OCI-LY3 (cell line): ENCODE data around the gene EML1.
"Not testable (repeated sequence)": the region's sequence is repeated elsewhere in the genome, so short reads cannot be mapped to it uniquely, and the experiment has no call there.

Experiments
- H2AFZ ChIP-seq: fragments of 200-600, 300-600 bp; shearing (Covaris generic); 2 replicates; pipeline ENCODE4 v1.6.0; 2014; ENCODE audit warnings: antibody characterized with exemption, low read depth, low read length
- H3K27ac ChIP-seq: fragments of 200-600, 300-600 bp; sonication (generic); 2 replicates; pipeline ENCODE4 v1.5.1; 2014; ENCODE audit warnings: mild to moderate bottlenecking, low read length, moderate library complexity, mixed read lengths
- H3K27me3 ChIP-seq: fragments of 200-600, 300-600 bp; sonication (generic); 2 replicates; pipeline ENCODE4 v1.6.1; 2014; ENCODE audit warnings: low read depth, low read length, mixed read lengths
- H3K36me3 ChIP-seq: fragments of 200-600, 300-600 bp; sonication (generic); replicated peaks from 2 replicates; pipeline ENCODE3; 2014; ENCODE audit warnings: low read depth, low read length, mixed read lengths
- H3K4me1 ChIP-seq: fragments of 300-600, 200-600 bp; sonication (generic); 2 replicates; pipeline ENCODE4 v1.6.1; 2014; ENCODE audit warnings: low read length, mixed read lengths
- H3K4me2 ChIP-seq: fragments of 200-600, 300-600 bp; sonication (generic); 2 replicates; pipeline ENCODE4 v1.6.1; 2014; ENCODE audit warnings: low read length, mixed read lengths
- H3K4me3 ChIP-seq: fragments of 300-600, 200-600 bp; sonication (generic); 2 replicates; pipeline ENCODE4 v1.5.1; 2014; ENCODE audit warnings: antibody characterized with exemption, mild to moderate bottlenecking, low read length, moderate library complexity
- H3K79me2 ChIP-seq: fragments of 300-600, 200-600 bp; shearing (Covaris generic); 2 replicates; pipeline ENCODE4 v1.6.1; 2014; ENCODE audit warnings: mild to moderate bottlenecking, low read length, mixed read lengths
- H3K9ac ChIP-seq: fragments of 300-600, 200-600 bp; shearing (Covaris generic); 2 replicates; pipeline ENCODE4 v1.6.0; 2014; ENCODE audit warnings: mild to moderate bottlenecking, low read length, moderate library complexity
- H3K9me3 ChIP-seq: fragments of 200-600, 300-600 bp; shearing (Covaris generic); 2 replicates; pipeline ENCODE4 v1.6.1; 2014; ENCODE audit warnings: low read length, mixed read lengths; ENCODE audit not compliant: insufficient read depth
- H4K20me1 ChIP-seq: fragments of 200-600, 300-600 bp; sonication (generic); 2 replicates; pipeline ENCODE4 v1.6.1; 2016; ENCODE audit warnings: low read length, mixed read lengths; ENCODE audit not compliant: insufficient read depth
- EZH2phosphoT487 ChIP-seq: fragments of 200-600 bp; shearing (Covaris generic); IDR thresholded peaks from 2 replicates; pipeline ENCODE4 v1.6.1; 2018; ENCODE audit warnings: antibody characterized with exemption, mixed run types, low read depth
- TF ChIP-seq, protein P1 (sequence below): fragments of 200-600, 300-600 bp; sonication (generic); IDR thresholded peaks from 2 replicates; pipeline ENCODE4 v1.5.1; 2014; ENCODE audit warnings: antibody characterized with exemption, low read length, low read depth

Gene EML1

DNA sequence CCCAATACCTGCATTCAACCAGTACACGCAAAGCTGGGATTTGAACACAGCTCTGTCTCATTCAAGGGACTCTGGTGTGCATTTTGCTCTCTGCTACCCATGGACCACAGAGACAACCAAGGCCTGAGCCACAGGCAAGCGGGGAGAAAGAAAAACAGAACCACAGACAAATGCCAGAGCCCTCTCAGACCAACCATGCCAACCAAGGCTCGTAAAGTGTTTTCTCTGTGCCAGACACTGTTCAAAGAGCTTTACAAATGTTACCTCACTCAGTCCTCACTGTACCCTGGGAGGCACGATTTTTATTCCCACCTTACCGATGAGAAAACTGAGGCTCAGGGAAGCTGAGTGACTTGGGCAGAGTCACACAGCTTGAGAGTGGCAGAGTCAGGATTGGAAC is 32.4 kb upstream of the EML1 start:
- Histone ChIP-seq H3K9me3 (no peaks in the 10 kb centered on the region), H3K4me2 (no peak overlapping the region), H3K36me3 (no peaks in the 10 kb centered on the region), H3K79me2 (no peaks in the 10 kb centered on the region), H3K4me1 (peaks cover 32% of the 10 kb centered on the region), H3K27ac (no peak overlapping the region), H3K9ac (no peak overlapping the region), H3K27me3 (peaks cover 6% of the 10 kb centered on the region; the same call in 1 of the 2 replicates), H4K20me1 (no peaks in the 10 kb centered on the region), H2AFZ (no peak overlapping the region), H3K4me3 (no peak overlapping the region)
- TF ChIP-seq, protein P1, sequence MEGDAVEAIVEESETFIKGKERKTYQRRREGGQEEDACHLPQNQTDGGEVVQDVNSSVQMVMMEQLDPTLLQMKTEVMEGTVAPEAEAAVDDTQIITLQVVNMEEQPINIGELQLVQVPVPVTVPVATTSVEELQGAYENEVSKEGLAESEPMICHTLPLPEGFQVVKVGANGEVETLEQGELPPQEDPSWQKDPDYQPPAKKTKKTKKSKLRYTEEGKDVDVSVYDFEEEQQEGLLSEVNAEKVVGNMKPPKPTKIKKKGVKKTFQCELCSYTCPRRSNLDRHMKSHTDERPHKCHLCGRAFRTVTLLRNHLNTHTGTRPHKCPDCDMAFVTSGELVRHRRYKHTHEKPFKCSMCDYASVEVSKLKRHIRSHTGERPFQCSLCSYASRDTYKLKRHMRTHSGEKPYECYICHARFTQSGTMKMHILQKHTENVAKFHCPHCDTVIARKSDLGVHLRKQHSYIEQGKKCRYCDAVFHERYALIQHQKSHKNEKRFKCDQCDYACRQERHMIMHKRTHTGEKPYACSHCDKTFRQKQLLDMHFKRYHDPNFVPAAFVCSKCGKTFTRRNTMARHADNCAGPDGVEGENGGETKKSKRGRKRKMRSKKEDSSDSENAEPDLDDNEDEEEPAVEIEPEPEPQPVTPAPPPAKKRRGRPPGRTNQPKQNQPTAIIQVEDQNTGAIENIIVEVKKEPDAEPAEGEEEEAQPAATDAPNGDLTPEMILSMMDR: no peak

DNA sequence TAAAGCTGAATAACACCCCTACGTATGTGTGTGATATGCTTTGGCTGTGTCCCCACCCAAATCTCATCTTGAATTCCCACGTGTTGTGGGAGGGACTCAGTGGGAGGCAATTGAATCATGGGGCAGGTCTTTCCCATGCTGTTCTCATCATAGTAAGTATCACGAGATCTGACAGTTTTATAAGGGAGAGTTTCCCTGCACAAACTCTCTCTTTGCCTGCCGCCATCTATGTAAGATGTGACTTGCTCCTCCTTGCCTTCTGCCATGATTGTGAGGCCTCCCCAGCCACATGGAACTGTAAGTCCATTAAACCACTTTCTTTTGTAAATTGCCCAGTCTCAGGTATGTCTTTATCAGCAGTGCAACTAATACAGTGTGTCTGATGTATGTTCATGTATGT is 30.3 kb upstream of the EML1 start:
- H3K27ac ChIP-seq, H3K36me3 ChIP-seq, H3K9ac ChIP-seq, H4K20me1 ChIP-seq, H3K27me3 ChIP-seq, H3K9me3 ChIP-seq, H3K4me2 ChIP-seq, H3K79me2 ChIP-seq, H2AFZ ChIP-seq, H3K4me3 ChIP-seq: not testable (repeated sequence)
- H3K4me1 ChIP-seq: peaks cover 21% of the 10 kb centered on the region

DNA sequence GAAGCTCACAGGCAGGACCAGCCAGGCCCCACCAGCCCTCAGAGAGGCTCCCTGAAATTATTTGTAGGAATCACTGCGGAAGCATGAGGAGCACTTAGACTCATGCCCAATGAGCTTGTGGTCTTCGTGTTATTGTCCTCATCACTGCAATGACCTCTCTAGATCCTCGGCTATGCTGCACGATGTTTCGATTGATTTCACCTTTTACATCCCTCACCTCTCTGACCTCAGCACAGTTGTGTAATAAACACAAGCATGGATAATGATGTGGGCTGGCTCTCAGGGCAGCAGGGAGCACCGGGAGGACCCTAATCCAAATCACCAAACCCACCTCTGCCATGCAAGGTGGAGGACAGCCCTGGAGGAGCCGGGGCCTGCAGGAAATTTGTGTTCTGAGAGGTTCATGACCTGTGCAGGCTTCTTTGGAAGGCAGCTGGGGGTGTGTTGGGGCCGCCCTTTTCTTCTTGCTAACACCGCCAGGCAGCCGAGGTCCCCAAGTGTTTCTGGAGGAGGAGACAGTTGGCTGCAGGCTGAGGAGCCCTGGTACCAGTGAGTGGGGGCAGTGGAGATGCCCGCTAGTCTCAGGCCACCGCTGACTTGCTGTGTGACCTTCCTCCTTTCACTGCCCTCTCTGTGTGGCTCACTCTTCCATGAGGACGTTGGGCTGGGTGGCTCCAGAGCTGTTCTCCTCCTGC is 29.5 kb upstream of the EML1 start:
- H4K20me1 ChIP-seq: no peaks in the 10 kb centered on the region
- no peak overlapping the region for H3K9ac ChIP-seq
- no peaks in the 10 kb centered on the region for H3K9me3 ChIP-seq
- H3K4me1 ChIP-seq: peaks cover 13% of the 10 kb centered on the region
- no peak overlapping the region for H3K4me3 ChIP-seq
- no peak for TF ChIP-seq EZH2phosphoT487
- TF ChIP-seq, protein P1: no peak
- H3K27ac ChIP-seq: no peak overlapping the region
- H3K4me2 ChIP-seq: no peak overlapping the region
- no peak overlapping the region for H2AFZ ChIP-seq
- H3K36me3 ChIP-seq: no peaks in the 10 kb centered on the region
- H3K27me3 ChIP-seq: peaks cover 6% of the 10 kb centered on the region; the same call in 1 of the 2 replicates
- H3K79me2 ChIP-seq: no peaks in the 10 kb centered on the region

DNA sequence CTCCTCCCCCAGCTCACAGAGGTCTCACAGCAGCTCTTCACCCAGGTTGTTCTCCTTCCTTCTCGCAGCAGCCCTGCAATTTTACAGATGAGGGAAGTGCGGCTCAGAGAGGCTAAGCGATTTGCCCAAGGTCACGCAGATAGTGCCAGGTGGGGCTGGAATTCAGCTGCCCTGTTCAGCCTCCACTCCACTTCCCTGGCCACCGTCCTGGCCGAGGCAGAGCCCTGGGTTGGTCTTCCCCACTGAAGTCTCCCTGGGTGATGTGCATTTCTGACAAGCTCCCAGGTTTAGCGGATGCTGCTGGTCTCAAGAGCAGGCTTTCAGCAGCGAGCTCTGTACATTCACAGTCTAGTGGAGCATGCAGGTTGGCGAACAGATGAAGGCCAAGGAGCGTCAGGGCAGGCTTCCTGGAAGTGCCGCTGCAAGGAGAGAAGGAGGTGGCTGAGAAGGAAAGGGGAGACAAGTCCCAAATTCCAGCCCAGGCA is 28.9 kb upstream of the EML1 start:
- Histone ChIP-seq H3K4me1 (peaks cover 7% of the 10 kb centered on the region), H3K4me3 (no peak overlapping the region), H3K79me2 (no peaks in the 10 kb centered on the region), H3K9me3 (no peaks in the 10 kb centered on the region), H3K36me3 (no peaks in the 10 kb centered on the region), H3K27ac (no peak overlapping the region), H2AFZ (no peak overlapping the region), H4K20me1 (no peaks in the 10 kb centered on the region), H3K27me3 (peaks cover 6% of the 10 kb centered on the region; the same call in 1 of the 2 replicates), H3K4me2 (no peak overlapping the region), H3K9ac (no peak overlapping the region)
- TF ChIP-seq EZH2phosphoT487: no peak
- TF ChIP-seq, protein P1: no peak
